Stomach smooth muscle (tissue), 2 donors: ENCODE data around the gene TMCO4.

Experiments
- H3K27ac ChIP-seq: one replicate; pipeline ENCODE4 v1.7.0; 2013; ENCODE audit warnings: mild to moderate bottlenecking, low read length, inconsistent platforms
- H3K27me3 ChIP-seq, 2 donors: one replicate each; pipeline ENCODE4 v1.7.0; 2013; ENCODE audit warnings: low read length in 2 of 2; ENCODE audit not compliant: insufficient read depth in 2 of 2, control insufficient read depth in 1 of 2
- H3K36me3 ChIP-seq, 2 donors: one replicate each; pipeline ENCODE4 v1.7.0; 2013; ENCODE audit warnings: low read length in 2 of 2; ENCODE audit not compliant: control insufficient read depth in 2 of 2, insufficient read depth in 2 of 2
- H3K4me1 ChIP-seq: one replicate; pipeline ENCODE4 v1.7.0; 2013; ENCODE audit warnings: low read length; ENCODE audit not compliant: control insufficient read depth, insufficient read depth
- H3K4me3 ChIP-seq, 2 donors: one replicate each; pipeline ENCODE4 v1.7.0; 2013; ENCODE audit warnings: low read length in 2 of 2
- H3K9ac ChIP-seq, 2 donors: one replicate each; pipeline ENCODE4 v1.7.0; 2013; ENCODE audit warnings: low read length in 2 of 2, mild to moderate bottlenecking in 1 of 2
- H3K9me3 ChIP-seq, 2 donors: one replicate each; pipeline ENCODE4 v1.7.0; 2013; ENCODE audit warnings: low read length in 2 of 2; ENCODE audit not compliant: control insufficient read depth in 2 of 2
- donor health status: healthy.
- donor health status: Pancreatic carcinoma.

TMCO4 gene

GRCh38 chr1:19717467-19717866 lies 82.2 kb downstream of the TMCO4 start:
- H3K27ac ChIP-seq, result no peak overlapping the region
- H3K4me3 ChIP-seq, result no peak overlapping the region
- H3K9me3 ChIP-seq, result no peaks in the 10 kb centered on the region
- H3K9ac ChIP-seq, result no peak overlapping the region
- H3K4me1 ChIP-seq, result peaks cover 7% of the 10 kb centered on the region
- peaks cover 0 to 4% of the 10 kb centered on the region in 2 donors for H3K36me3 ChIP-seq
- H3K27me3 ChIP-seq, result no peaks in the 10 kb centered on the region

- no peak overlapping the region for H3K4me3 ChIP-seq
- H3K36me3 ChIP-seq, result peaks cover 0 to 6% of the 10 kb centered on the region in 2 donors
- H3K9ac ChIP-seq, result no peak overlapping the region
- H3K9me3 ChIP-seq, result no peaks in the 10 kb centered on the region
- no peak overlapping the region for H3K27ac ChIP-seq
- H3K27me3 ChIP-seq, result no peaks in the 10 kb centered on the region
- H3K4me1 ChIP-seq, result peaks cover 2% of the 10 kb centered on the region
These were observed 84.1 kb downstream of the TMCO4 start for GRCh38 chr1:19715334-19716203.

DNA sequence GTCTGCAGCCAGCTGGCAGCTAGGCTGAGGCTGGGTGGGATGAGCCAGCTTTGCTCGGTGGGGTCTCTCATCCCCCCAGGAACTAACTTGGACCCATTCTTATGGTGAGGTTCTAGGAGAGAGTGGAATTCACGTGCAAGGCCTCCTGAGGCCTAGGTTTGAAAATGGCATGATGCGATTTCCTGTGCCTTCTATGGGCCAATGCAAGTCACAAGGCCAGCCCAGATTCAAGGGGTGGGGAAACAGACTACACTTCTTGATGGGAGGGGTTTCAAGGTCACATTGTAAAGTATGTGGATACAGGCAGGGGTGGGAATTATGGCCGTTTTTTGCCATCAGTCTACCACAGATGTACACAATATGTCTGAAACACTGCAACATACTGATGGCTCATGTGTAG lies 86.8 kb downstream of the TMCO4 start:
- Histone ChIP-seq H3K27me3 (no peaks in the 10 kb centered on the region), H3K9me3 (no peaks in the 10 kb centered on the region), H3K27ac (no peak overlapping the region), H3K4me3 (no peak overlapping the region), H3K9ac (no peak overlapping the region), H3K4me1 (no peaks in the 10 kb centered on the region), H3K36me3 (peaks cover 0 to 6% of the 10 kb centered on the region in 2 donors)

- no peak overlapping the region for H3K27ac ChIP-seq
These were observed 88.7 kb downstream of the TMCO4 start for GRCh38 chr1:19710825-19711611.

GRCh38 chr1:19709260-19709793 lies 90.4 kb downstream of the TMCO4 start:
- Histone ChIP-seq H3K27me3 (no peaks in the 10 kb centered on the region), H3K36me3 (peaks cover 3 to 8% of the 10 kb centered on the region in 2 donors), H3K4me1 (peaks cover 7% of the 10 kb centered on the region), H3K9ac (no peak overlapping the region), H3K9me3 (no peaks in the 10 kb centered on the region), H3K4me3 (no peak overlapping the region), H3K27ac (no peak overlapping the region)

More at GRCh38 chr1:19710825-19711611, 88.7 kb downstream of the TMCO4 start:
- H3K4me1 ChIP-seq, result peaks cover 2% of the 10 kb centered on the region
- H3K36me3 ChIP-seq, result peaks cover 3 to 8% of the 10 kb centered on the region in 2 donors
- H3K9me3 ChIP-seq, result no peaks in the 10 kb centered on the region
- no peak overlapping the region for H3K4me3 ChIP-seq
- no peaks in the 10 kb centered on the region for H3K27me3 ChIP-seq
- H3K9ac ChIP-seq, result no peak overlapping the region

DNA sequence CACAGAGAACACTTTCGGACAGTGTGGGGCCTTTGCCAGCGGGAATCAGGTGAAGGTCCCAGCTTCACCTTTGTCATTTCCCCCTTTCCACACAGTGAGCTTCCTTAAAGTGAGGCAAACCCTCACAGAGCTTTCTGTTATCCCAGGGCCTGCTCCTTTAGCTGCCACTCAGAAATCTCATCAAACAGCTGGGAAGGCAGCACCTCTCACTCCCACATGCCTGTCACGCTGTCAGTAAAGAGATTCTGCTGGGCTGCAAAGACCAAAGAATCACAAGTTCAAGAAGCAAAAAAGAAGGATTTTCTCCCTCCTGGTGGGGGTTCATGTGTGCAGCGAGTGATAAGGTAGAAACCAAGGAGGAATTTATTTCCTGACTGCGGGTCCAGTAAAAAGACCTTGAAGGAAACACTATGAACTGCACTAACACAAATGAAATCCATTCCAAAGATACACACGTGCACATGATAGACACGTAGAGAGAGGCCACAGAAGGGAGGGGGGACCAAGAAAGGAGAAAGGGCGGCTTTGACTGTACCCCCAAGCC lies 91.1 kb downstream of the TMCO4 start:
- Histone ChIP-seq H3K9me3 (no peaks in the 10 kb centered on the region), H3K4me3 (no peak overlapping the region), H3K27ac (no peak overlapping the region), H3K4me1 (peaks cover 10% of the 10 kb centered on the region), H3K27me3 (no peaks in the 10 kb centered on the region), H3K9ac (no peak overlapping the region), H3K36me3 (peaks cover 3 to 8% of the 10 kb centered on the region in 2 donors)

- Histone ChIP-seq H3K36me3 (peaks cover 3 to 6% of the 10 kb centered on the region in 2 donors), H3K27ac (no peak overlapping the region), H3K4me3 (no peak overlapping the region), H3K9me3 (no peaks in the 10 kb centered on the region), H3K27me3 (no peaks in the 10 kb centered on the region), H3K4me1 (peaks cover 10% of the 10 kb centered on the region), H3K9ac (no peak overlapping the region)
These were observed 93.6 kb downstream of the TMCO4 start for GRCh38 chr1:19706136-19706535.

DNA sequence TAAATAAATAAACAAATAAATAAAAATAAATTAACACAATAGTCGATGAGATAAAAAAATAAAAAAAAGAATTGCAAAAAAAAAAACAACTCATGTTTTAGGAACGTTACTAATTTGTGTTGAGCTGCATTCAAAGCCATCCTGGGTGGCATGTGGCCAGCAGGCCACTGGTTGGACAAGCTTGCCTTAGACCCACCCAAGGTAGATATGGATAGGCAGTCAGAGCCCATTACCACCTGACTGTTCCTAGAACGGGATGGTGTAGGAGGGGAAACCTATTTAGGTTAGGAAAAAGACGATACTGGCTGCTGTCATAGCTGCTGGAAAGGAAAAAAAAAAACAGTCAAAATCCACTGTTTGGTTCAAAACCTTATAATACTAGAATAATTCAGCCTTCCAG lies 94.3 kb downstream of the TMCO4 start:
- Histone ChIP-seq H3K27ac (no peak overlapping the region), H3K27me3 (no peaks in the 10 kb centered on the region), H3K4me1 (peaks cover 10% of the 10 kb centered on the region), H3K36me3 (peaks cover 6 to 7% of the 10 kb centered on the region in 2 donors), H3K4me3 (no peak overlapping the region), H3K9ac (no peak overlapping the region), H3K9me3 (no peaks in the 10 kb centered on the region)

DNA sequence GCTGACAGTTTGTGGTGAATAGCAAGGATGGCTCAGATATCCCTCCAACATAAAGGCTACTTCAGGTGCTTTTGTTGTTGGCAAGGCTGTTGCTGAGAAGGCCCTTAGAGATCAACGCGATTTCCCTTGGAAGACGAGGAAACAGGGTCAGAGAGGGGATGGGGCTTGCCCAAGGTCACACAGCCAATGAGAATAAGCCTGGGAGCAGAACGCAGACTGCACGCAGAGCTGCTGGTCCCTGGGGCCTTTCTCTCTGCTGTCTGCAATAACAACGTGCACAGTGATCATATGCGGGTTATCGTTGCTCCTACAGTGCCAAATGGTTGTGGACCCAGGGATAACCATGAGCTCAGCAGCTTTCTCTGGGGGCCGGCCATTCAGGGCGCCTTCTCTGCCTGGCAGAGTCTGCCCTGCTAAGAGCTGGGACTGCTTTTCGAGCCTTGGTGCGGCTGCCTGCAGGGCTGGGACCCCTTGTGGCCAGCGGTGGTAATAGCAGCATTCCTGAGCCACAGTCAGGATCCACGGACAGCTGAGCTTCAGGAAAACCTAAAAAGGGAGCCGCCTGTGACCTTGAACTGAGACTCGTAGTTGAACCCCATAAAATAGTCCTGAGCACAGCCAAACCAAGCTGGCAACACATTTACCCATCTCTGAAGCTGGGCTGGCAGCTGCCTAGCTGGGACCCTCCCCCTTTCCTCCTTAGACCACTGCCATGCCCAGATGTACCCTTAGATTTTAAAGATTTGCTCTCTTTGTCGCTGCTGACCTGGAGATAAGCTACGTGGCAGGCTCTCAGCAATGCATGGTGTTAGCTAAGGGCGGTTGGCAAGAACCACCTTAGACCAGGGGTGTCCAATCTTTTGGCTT lies 95.2 kb downstream of the TMCO4 start:
- Histone ChIP-seq H3K9me3 (no peaks in the 10 kb centered on the region), H3K27me3 (no peaks in the 10 kb centered on the region), H3K27ac (peak overlapping the region; percentile 24), H3K36me3 (peaks cover 8% of the 10 kb centered on the region in 2 donors), H3K4me3 (peak overlapping the region in 1 of 2 donors; percentile 8), H3K4me1 (peaks cover 10% of the 10 kb centered on the region), H3K9ac (peak overlapping the region in 1 of 2 donors; percentile 36)

DNA sequence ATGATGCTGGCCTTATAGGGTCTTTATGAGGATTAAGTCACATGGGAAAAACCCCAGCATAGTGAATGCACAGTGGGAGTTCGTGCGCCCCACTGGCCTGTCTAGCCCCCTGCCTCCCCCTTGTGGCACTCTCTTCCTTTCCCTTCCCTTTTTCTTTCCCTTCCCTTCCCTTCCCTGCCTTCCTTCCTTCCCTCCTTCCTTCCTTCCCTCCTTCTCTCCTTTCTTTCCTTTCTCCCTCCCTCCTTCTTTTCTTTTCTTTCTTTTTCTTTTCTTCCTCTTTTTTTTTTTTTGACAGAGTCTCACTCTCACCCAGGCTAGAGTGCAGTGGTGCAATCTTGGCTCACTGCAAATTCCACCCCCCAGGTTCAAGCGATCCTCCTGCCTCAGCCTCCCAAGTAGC lies 96.4 kb downstream of the TMCO4 start:
- H3K36me3 ChIP-seq, result peaks cover 11 to 12% of the 10 kb centered on the region in 2 donors
- no peaks in the 10 kb centered on the region for H3K27me3 ChIP-seq
- H3K9me3 ChIP-seq, result no peaks in the 10 kb centered on the region
- no peak overlapping the region for H3K9ac ChIP-seq
- H3K4me3 ChIP-seq, result no peak overlapping the region
- peaks cover 10% of the 10 kb centered on the region for H3K4me1 ChIP-seq
- H3K27ac ChIP-seq, result no peak overlapping the region
